ENCODE results near the gene PCBP4.

PCBP4 gene

DNA sequence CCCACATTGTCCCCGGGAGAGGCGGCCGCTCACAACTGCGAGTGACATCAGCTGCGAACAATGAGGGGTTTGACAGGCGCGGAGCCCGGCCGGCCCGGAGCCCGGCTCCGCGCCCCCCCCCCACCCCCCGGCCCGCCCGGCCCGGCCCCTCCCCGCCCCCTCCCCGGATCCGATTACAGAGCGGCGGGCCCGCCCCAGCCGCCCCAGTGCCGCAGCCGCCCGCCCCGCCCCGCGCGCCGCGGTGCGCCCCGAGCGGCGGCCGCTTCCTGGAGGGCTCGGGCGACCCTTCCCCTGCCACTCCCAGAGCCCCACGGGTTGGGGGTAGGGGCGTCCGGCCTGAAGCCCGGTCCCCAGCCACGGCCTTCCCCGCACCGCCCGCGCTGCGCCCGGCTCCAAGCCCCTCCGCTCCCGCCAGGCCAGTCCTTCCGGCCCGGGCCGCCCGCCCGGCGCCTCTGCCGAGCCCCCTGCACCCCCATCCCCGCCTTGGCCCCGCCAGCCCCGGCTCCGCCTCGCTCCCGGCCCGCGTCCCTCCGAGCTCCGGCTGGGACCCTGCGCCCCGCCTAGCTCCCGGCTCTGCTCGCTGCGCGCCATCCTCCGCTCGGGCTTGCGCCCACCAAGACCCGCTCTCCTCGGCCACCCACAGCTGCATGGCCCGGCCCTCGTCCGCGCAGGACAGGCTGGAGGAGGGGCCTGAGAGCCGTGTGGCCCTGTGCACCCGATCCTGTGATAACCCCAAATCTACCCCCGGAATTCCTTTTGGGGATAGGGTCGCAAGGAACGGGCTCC, at the start of gene PCBP4:
PCBP4 (minus strand) TSS at position 71 of the 786 bp plus-strand sequence. CDS start 6,214 bp downstream, outside the sequence.
- DNase-seq, result peak; percentile 17 to 21

DNA sequence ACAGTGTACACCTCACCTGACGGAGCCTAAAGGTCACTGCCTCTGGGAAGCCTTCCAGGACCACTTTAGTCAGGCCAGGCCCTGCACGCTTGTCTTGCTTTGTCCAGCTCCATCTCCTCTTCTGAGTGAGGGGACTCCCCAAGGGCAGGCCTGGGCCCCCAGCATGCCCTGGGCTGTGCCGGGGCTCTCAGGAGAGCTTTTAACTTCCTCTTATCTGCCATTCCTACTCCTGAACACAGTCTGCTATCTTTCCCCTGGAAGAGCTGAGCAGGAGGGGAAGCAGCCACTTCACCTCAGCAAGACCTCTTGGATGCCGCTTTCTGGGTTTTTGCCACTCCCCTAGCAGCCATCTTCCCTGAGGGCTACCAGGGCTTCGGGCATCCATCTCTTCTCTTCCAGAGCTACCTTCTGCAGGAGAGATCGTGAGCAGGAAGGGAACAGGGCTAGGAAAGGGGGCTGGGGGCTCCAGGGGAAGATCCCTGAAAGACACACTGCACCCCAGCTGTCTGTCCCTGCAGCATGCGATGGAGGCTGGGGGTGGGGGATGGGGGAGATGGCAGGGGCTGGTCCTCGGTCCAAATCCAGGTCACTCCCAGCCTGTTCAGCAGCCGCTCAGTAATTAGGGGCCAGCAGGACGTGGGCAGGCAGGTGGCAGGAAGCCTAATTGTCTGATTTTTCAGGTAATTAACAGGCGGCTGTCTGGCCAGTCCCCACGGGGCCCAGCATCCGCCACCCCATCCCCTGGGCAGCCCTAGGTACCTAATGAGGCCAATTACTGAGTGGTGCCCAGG, 48.4 kb upstream of the PCBP4 start:
- peak; percentile 44 to 72 for DNase-seq

DNA sequence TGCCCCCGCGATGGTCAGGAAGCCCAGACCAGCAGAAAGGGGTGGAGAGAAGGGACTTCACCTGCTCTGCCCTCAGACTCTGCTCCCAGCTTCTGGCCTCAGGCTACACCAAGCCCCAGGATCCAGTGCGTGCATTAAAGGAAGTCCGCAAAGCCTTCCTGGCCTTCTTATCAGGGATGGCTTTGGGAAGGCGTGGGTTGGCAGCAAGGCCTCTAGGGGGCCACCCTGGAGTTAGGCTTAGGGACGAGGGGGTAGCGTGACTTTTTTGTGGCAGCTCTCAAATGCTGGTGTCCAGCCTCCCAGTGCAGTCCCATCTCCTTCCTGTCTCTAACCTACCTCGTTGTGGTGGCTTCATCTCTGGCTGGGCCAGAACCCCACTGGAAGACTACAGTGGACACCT, 47.4 kb upstream of the PCBP4 start:
- peak in 1 of 2 experiments; percentile 3 for DNase-seq

DNA sequence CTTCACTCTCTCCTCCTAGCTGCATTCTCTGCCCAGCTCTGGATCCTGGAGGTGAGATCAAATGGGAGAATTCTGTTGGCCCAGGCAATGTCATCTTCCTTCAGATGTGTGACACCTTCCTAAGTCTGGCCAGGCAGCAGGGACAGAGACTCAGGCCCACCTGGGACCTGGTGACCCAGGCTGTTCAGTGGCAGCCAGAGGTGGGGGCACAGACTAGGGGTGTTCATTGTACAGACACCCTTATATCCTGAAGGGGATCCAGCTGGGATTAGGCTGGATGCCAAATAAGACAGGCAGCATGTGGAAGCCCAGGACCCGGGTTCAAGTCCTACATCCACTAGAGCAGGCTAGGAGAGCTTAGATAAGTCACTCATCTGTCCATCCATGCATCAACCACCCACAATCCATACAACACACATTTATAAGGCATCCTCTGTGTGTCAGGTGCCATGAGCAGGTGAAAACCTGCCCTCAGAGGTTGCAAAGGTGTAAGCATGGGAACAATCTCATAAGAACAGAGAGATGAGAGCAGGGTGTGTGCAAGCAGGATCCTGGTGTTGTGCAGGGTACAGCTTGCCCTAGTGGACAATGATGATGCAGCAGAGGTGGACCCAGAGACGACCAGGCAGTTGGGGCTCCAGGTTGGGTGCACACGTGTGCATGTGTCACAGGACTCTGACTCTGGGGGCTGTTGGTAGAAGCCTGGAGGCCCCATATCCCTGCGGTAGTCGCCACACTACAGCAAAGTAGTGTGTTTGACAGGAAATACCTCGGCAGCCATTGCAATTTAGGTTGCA, 46.7 kb upstream of the PCBP4 start:
- DNase-seq, result no peak

DNA sequence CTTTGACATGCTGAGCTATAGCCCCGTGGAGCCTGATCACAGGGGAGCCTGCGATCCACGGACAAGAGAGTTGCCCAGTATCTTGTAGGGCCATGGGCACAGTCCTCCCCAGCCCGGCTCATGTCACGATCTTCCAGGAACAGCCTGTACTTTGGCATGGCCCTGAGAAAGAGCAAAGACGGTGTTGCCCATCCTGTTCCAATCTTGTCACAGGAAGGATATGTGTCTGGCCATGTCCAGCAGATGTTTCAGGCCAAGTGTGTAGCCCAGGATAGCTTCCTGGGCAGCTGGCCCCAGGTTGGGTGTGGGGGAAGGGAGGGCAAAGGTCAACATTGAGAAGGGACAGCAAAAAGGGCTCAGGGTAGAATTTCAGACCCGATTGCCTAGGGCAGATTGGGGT, 45.4 kb upstream of the PCBP4 start:
- no peak for DNase-seq

DNA sequence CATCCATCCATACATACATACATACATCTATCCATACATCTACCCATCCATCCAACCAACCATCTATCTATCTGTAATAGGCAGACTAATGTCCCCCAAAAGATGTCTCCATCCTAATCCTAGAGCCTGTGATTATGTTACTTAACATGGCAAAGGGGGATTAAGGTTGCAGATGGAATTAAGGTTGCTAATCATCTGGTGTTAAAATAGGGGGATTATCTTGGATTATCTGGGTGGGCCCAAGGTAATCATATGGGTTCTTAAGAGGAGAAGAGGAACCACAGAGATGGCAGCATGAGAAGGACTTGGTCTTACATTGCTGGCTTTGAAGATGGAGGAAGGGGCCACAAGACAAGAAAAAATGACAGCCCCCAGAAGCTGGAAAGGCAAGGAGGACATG, 43.2 kb upstream of the PCBP4 start:
- no peak for DNase-seq

DNA sequence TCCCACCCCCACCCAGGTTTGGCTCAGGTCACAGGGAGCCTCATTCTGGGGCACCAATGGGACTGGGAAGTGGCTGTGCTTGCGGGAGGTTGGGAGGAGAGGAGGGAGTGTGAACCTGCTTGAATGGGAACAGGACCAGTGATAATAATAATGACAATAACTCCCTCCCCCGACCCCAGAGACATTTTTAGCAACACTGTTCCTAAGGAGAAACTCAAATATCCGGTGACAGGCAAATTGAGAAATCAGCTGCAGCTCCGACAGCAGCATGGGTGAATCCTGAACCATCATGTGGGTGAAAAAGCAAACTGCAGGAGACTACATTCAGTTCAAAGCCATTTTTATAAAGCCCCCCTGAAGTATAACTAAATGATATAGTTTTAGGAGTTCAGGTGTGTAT, 40.0 kb upstream of the PCBP4 start:
- DNase-seq, result no peak

DNA sequence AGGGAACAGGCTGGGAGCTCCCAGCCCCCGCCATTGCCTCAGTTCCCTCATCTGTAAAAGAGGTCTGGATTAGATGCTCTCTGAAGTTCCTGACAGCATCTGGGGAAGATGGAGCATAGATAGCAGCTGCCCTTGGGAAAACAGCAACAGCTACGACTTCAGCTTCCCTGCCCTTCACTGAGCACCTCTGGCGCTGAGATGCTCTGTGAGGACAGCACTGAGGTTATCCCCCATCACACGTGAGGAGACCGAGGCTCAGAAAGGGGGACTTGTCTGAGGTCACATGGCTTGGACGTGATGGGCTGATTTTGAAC, 39.5 kb upstream of the PCBP4 start:
- DNase-seq, result no peak

DNA sequence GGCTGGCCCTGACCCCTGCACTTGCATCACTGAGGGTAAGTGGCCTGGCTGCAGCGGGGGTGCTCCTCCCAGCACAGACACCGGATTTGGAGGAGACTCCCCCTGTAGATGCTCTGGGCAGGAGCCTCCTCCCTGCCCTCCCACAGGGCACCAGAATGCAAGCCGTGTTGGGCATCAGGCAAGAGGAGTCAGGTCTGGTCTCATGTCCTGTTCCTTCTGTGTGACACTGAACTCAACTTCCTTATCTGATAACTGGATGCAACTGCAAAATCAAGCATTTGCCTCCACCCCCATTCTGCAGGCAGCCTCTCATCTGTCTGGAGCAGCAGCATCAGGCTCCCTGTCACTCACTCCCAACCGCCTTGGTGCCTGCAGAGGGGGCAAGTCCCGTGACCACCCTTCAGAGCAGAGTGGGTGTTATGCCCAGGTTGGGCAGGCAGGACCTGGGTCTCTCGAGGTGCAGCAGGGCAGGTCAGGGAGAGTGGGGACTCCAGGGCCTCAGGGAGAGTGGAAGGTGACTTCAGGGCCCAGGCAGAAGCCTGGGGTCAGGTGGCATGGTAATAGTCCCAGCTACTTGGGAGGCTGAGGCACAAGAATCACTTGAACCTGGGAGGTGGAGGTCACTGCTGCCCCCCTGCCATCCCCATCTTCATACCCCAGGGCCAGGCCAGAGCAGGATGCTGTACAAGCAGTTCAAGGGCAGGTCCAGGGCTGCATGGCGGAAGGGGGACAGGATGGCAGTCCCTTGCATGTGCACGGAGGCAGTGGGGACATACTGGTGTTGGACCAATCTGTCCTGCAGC, 39.0 kb upstream of the PCBP4 start:
- DNase-seq, result no peak

DNA sequence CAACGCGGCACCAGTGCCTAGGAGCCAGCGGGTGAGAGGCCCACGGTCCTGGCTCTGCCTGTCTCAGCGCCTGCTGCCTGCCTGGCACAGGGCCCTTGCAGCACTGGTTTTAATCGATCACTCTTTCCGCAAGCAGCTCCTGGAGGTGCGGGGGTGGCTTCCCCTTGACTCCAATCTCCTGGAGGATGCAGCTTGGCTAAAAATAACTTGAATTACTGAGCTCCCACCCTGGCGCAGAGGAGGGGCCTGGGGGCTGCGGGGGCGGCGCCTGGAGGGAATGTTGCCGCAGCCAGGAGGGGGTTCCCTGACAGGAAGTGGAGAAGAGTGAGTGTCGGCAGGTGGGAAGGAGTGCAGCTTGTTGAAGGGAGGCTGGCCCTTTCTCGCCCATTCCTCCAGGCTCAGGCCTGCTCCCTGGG, 38.3 kb upstream of the PCBP4 start:
- DNase-seq, result peak; percentile 35 to 61

DNA sequence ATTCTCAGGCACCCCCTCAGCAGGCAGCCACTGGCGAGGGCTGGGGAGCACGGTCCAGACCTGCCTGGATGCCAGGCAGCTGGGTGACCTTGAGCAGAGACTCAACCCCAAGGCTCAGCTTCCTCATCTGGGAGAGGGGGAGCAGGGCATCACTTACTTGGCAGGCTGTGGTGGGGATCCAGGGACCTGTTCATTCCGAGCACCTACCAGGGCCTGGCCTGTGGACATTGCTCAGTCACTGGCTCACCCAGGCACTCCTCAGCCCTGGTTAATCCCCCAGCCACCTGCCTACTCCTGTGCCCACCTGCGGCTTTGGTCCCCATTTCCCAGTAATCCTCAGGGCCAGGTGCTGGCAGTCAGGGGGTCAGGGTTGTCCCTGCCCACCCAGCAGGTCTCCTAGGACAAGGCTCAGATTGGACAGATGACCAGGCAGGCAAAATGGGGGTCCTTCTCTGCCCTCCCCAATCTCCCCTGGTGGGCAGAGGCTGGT, 37.7 kb upstream of the PCBP4 start:
- DNase-seq, result no peak

DNA sequence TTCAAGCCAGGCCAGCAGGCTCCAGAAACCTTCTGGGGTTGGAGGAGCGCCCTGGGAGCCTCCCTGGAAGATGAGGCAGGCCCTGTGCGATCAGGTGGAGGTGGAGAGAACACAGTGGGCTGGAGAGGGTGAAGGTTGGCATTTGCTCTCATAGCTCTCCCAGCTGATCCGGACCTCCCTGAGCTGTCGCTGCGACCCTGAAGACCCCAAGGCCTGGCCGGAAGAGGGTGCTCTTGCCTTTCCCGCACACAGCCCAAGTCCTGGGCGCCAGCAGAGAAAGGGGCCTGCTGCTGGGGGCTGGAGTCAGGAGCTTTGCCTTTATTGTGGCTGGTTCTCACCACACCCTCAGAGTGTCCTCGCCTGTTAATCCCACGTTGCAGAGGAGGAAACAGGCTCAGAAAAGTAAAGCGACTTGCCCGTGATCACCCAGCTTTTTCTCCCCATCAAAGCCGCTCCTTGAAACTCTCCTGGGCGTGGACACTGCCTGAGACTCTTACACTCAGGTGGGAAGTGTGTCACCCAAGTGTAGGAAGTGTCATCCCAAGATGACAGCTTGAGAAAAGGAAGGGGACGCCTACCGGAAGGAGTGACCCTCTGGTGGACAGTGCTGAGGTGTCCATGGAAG, 37.0 kb upstream of the PCBP4 start:
- DNase-seq, result no peak

DNA sequence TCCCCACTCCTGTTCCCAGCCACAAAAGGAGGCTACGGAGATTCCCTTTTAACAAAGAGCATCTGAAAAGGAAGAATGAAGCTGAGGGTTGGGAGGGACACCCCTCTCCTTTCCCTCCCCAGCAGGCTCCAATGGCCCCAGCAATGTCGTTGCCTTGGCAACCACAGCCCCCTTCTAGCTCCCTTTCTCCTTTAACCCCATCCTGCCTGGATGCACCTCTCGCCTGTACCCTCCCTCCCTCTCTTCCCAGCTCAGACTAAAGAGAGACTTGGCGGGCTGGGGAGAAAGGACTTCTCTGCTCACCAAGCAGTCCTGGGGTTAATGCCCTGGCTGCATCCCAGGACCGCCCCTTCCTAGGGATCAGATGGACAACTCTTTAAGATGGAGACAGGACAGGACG, 35.5 kb upstream of the PCBP4 start:
- no peak for DNase-seq

DNA sequence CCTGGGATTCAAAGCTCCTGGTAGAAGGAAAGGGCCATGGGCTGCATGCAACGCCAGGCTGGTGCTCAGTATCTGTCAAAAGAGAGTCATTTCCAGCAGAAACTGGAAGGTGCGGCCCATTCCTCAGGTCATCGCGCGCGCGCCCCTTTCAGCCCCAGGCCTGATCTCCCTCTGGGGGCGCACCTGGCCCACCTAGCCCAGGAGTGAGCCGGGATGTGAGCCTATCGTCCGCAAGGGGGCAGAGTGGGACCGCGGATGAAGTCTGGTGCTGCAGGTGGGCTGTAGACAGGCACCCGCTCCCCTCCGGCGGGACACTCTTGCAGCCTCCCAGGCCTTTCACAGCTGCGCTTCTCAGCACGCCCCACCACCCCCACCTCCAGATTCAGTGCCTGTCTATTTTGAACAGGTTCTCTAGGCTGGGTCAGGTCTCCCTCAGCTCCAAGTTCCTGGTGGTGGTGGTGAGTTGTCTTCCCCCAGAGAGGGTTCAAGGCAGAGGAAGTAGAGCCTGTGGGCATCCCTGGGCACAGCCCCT, 34.3 kb upstream of the PCBP4 start:
- DNase-seq, result peak; percentile 67 to 70

DNA sequence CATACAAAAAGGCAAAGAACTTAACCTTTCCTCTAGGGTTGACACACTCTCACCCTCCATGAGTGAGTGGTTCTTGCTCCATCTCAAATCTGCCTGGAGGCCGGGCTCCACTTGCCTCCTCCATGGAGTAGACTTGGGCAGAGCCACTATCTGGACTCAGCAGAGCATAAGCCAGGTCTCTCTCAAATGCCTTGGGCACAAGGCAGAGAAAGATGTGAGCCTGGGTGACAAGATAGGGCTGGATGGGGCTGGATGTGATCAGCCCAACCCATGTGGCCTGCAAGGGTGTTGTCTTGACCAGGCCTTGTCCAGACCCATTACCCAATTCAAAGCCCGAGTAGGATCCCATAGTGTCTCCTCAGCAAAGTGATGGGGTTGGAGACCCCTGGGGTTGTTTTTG, 32.6 kb upstream of the PCBP4 start:
- no peak for DNase-seq

DNA sequence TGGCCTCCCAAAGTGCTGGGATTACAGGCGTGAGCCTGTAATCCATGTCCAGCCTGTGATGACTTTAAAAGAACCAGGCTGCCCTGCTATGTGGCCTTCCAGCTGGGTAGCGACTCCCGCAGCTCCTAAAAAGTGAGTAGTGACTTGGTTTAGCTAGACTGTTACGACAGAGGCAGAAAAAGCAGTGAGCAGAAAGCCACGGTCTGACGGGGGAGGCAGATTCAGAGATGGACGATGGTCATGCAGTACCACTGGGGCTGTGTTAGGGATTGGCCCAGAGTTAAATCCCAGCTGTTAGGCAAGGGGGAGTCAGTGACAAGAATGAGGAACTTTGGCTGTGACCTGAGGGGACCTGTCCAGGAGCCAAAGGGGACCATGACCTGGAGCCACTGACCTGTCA, 31.5 kb upstream of the PCBP4 start:
- no peak for DNase-seq

DNA sequence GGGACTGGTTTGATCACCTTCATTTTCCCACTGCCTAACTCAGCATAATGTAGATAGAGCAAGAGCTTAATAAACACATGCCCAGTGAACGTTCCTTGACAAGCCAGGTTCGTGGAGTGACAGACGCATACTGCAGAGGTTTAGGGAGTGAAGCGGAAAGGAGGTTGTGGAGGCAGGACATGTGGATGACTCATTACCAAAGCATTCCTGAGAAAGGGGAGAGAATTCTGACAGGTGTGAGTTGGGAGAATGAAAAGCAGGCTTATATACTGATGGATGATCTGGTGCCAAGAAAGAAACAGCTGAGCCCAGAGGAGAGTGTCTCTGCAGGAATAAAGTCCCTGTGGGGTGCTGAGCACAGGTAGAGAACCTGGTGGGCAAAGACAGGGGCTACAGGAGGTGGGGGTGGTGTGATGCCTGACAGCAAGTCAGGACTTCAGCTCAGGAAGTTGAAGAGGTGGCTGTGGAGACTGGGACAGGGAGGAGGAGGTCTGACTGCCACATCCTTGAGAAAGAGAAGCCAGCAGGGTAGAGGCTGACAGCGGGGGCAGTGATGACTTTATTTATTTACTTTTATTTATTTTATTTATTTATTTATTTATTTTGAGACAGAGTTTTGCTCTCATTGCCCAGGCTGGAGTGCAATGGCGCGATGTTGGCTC, 30.8 kb upstream of the PCBP4 start:
- no peak for DNase-seq

DNA sequence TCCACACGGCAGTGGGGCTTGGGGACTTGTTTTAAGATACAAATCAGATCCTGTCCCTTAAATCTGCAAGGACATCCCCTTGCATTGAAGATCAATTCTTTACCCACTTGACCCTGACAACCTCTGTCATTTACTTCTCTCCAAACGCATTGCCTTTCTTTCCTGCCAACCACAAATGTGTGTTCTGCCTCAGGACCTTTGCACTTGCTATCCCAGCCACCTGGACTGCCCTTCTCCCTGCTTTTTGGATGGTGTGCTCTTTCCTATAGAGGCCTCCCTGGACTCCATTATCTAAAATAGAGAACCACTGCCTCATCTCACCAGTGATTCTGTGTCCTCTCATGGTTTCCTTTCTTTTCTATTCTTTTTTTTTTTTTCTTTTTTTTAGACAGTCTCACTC, 29.9 kb upstream of the PCBP4 start:
- no peak for DNase-seq

DNA sequence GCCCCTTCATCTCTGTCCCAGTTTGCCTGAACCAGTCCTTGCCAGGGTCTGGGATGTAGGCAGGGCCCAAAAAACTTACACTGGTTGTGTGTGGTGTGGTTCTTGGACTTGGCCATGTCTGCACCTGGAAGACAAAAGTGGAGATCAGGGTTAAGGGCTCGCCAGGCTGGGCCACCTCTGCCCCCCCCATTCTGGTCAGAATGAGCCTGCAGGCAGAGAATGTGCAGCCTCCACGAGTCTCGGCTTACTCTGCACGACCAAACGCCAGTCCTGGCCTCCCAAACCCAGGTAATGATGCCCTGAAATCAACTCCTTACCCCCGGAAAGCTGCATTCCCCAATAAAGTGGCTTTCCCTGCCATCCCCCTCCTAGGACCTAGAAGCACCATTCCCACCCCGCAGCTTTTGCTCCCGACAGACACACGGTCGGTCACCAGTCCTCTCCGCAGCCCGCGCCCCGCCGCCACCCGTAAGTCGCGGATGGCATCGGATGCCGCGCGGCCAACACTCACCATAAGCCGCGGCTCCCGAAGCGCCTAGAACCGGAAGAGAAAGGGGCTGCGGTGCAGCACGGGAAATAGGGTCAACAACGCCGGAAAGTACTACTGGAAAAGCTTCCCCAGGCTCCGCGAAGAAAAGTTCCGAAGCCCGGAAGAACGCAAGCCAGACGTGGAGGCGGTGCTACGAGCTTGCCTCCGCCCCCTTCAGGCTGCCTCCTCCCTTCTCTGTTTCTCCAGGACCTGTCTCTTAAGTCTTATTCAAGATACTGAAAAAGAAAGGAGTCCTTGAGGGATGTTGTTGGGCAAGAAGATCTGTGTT, 28.3 kb upstream of the PCBP4 start, which contains the start of gene RPL29:
RPL29 (minus strand) TSS at position 550 of the 818 bp plus-strand sequence; CDS start at position 116, 434 bp downstream.
- DNase-seq, result peak; percentile 74 to 89

DNA sequence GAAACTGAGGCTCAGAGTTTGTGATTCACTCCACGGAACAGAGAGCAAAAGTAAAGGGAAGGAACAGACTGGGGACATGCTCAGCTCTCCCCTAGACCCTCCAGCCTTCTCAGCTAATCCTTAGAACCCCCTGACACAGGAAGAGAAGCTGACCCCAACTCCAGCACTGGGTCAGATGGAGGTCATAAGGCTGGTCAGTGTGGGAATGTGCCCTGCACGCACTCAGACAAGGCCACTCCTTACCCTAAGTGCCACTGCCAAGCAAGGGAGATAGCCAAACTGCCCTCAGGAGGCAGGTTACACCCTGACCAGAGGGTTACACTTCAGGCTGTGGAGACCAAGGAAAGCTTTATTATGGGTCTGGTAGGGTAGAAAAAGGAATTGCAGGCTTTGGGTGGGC, 27.3 kb upstream of the PCBP4 start:
- no peak for DNase-seq

All from NCI-H2081 (cell line).